CD4-positive, alpha-beta T cell treated with Interleukin-4 for 4 hours (primary cell): ENCODE measurements around the gene ZSWIM1.
"Not testable (repeated sequence)": the region's sequence is repeated elsewhere in the genome, so short reads cannot be mapped to it uniquely, and the experiment has no call there.

Experiments used
- DNase-seq: peaks from one replicate; pipeline ENCODE4 v3.0.0-alpha.2; 2020

Gene ZSWIM1

DNA sequence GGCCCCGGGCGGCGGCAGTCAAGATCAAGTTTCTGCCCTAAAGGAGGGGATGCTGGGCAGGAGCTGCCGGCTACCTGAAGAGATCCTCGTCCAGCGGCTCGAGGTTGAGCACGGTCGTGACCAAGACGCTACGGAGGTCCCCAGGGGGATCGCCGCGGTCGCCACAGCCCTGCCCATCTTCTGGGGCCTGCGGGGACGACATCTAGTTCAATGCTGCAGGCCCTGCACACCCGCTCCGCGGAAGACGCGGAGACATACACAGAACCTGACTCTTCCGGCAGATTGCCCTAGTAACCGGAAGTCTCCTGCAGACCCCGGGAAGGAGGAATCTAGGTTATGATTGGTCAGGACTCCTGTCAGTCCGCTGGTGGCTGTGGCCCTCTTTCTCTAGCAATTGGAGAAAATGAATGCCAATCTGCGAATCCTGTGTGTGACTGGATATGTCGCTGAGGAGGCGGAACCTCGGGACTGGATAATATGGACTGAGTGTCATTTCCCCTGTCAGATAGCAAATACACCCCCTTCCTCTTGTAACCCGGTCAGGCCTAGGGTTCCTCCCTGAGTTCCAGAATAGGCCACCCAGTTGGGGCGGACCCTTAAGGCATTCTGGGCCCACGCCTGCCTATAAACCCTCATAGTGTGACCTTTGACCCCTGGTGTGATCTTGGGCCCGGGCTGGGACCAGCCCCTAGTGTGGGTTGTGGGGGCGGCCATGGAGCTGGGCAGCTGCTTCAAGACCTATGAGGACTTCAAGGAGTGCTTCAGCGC lies 23.7 kb upstream of the ZSWIM1 start, which contains the start of the genes ACOT8 and ZSWIM3:
TSS of gene ACOT8 (minus strand) at position 279 of the 768 bp plus-strand sequence. CDS start at position 202, 77 bp downstream.
TSS of gene ZSWIM3 (plus strand) at position 501 of the 768 bp plus-strand sequence. CDS start at position 713, 212 bp downstream.
- DNase-seq: peak; percentile 100

DNA sequence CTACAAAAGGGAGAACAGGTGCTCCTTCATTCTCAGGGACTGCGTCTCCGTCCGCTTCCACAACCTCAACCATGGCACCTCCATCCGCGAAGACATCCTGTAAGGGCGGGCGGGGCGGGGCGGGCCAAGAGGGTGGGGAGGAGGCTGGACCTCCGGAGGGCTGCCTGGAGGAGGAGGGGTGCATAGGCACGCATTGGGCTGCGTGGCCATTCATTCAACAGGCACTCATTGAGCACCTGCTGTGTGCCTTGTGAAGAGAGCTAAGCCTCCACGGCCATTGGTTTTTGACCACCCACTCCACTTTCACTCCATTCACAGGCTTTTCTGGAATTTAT lies 23.2 kb upstream of the ZSWIM1 start:
- DNase-seq: peak; percentile 17

DNA sequence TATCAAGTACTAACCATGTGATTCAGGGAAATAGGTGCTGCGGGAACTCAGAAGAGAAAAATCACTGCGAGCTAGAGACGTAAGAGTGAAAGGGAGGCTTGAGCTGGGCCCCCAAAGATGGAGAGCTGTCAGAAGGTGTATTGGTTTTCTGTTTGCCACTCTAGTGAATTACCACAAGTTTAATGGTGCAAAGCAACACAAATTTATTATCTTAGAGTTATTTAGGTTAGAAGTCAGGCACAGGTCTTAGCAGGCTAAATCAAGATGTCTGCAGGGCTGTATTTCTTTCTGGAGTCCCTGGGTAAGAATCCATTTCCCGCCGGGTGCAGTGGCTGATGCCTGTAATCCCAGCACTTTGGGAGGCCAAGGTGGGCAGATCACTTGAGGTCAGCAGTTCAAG lies 21.1 kb upstream of the ZSWIM1 start:
- DNase-seq: no peak

DNA sequence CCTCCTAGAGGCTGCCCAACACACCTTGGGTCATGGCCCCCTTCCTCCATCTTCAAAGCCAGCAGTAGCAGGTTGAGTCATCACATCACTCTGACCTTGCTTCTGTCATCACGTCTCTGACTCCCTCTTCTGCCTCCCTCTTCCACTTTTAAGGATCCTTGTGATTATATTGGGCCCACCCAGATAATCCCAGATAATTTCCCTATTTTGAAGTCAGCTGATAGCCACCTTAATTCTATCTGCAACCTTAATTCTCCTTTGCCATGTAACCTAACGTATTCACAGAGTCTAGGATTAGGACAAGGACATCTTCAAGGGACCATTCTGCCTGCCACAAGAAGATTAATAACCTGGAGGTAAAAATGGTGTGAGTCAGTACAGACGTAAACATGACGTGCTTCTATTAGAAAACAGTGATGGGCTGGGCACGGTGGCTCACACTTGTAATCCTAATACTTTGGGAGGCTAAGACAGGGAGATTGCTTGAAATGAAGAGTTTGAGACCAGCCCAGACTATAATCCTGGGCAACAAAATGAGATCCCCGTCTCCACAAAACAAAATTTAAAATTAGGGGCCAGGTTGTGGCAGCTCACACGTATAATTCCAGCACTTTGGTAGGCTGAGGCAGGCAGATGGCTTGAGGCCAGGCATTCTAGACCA lies 20.3 kb upstream of the ZSWIM1 start:
- DNase-seq: no peak

DNA sequence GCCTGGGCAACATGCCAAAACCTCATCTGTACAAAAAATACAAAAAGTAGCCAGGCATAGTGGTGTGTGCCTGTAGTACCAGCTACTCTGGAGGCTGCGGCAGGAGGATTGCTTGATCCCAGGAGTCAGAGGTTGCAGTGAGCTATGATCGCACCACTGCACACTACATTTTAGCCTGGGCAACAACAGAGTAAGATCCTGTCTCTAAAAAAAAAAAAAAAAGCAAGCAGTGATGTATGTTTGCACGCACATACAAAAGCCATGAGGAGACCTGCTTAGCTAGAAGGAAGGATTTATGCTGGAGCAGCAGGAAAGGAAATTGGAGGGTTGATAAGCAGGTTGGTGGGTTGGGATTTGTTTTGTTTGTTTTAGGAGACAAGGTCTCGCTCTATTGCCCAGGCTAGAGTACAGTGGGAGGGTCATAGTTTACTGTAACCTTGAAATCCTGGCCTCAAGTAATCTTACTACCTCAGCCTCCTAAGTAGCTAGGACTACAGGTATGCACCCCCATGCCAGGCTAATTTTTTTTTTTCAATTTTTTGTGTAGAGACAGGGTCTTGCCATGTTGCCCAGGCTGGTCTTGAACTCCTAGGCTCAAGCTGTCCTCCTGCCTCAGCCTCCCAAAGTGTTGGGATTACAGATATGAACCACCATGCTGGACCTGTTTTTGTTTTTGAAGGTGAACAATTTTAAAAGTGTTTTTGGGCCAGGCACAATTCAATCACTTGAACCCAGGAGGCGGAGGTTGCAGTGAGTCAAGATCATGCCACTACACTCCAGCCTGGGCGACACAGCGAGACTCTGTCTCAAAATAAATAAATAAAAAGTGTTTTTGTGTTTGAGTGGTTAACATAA lies 19.6 kb upstream of the ZSWIM1 start:
- DNase-seq: no peak

DNA sequence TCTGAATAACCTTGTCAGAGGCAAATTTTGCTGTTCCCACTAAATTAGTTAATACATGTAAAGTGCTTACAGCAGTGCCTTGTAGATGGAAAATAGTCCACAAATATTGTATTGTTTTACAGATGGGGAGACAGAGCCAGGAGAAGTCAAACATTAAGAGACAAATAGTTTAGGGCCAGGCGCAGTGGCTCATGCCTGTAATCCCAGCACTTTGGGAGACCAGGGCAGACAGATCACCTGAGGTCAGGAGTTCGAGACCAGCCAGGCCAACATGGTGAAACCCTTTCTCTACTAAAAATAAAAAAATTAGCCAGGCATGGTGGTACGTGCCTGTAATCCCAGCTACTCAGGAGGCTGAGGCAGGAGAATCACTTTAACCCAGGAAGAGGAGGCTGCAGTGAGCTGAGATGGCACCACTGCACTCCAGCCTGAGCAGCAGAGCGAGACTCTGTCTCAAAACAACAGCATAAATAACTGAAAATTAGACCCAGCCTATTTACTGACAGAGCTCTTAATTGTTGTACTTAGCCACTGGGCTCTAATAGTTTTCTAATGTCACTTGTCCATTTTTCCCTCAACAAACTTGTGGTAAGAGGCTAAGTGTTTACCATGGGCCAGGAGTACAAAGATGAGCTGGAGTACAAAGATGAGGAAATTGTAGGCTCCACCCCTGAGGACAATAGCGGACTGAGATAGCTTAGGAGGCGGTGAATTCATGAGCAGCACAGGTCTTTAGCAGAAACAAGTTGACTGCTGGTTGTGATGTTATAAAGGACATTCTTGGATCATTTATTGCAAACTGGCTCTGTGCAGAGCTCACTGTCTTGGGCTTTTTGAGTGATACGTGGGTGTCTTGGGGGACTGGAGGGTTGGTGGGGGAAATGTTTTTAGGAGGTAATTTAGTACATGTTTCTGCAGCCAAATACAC lies 17.2 kb upstream of the ZSWIM1 start:
- DNase-seq: no peak

DNA sequence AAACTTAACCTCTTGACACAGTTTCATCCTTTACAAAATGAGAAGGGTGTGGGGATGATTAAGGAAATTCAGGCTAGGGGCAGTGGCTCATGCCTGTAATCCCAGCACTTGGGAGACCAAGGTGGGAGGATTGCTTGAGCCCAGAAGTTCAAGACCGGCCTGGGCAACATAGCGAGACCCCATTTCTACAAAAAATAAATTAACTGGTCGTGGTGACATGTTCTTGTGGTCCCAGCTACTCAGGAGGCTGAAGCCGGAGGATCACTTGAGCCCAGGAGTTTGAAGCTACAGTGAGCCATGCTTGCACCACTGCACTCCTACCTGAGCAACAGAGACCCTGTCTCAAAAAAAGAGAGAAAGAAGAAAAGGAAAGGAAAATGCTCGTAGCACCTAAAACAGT lies 14.6 kb upstream of the ZSWIM1 start:
- no peak for DNase-seq

DNA sequence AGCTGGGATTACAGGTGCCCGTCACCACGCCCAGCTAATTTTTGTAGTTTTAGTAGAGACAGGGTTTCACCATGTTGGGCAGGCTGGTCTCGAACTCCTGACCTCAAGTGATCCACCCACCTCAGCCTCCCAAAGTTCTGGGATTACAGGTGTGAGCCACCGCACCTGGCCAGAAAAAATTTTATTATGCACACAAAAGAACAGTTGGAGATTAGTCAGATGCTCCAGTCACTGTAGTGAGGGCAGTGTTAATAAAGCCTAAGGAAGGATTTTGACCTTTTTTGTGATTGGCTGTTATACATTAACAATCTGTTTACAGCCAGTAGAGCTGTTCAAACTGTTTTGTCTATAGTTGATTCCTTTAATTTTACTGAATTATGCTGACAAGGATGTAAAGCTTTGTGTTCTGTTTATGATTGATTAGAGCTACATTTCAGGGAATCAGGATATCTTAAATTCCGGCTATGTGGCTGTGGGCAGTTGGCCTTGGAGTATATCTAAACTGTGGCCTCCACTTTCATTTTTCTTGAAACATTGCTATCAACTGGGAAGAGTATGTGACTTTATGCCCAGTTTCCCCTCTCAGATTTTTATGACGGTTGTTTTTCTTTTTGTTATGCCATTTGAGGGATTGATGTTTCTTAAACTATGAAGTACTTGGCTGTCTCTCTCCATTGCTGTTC lies 13.8 kb upstream of the ZSWIM1 start:
- no peak for DNase-seq

DNA sequence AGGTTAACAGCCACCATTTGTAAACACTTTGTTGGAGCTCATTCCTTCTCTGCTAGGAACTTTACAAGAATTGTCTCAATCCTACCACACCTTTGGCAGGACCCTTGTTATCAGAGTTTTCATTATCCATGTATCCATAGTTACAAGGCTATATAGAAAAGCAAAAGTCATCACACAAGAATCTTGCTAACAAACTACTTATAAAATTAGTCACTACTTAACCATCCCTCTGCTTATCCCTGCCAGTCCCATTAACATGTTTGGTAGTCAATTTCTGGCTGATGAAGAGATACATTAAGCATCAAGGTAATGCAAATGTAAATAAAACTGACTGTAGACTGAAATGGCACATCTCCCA lies 13.2 kb upstream of the ZSWIM1 start:
- no peak for DNase-seq

DNA sequence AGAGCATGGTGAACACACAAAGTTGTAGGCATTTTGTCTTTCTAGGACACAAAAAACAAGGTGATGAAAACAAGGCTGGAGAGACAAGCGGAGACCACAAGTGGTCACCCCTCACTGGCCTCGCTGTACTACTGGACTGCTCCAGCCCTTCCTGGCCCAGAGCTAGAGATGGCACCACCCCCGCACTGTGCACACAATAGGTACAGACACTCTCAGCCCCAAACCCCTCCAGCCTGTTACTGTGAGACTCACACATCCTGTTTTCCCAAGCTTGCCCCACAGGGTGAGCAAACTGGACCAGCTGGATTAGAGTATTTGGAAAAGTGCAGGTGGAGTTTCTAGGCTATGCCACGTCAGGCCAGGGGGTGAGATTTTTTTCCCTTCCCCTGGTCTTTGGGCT lies 8.4 kb upstream of the ZSWIM1 start:
- no peak for DNase-seq

DNA sequence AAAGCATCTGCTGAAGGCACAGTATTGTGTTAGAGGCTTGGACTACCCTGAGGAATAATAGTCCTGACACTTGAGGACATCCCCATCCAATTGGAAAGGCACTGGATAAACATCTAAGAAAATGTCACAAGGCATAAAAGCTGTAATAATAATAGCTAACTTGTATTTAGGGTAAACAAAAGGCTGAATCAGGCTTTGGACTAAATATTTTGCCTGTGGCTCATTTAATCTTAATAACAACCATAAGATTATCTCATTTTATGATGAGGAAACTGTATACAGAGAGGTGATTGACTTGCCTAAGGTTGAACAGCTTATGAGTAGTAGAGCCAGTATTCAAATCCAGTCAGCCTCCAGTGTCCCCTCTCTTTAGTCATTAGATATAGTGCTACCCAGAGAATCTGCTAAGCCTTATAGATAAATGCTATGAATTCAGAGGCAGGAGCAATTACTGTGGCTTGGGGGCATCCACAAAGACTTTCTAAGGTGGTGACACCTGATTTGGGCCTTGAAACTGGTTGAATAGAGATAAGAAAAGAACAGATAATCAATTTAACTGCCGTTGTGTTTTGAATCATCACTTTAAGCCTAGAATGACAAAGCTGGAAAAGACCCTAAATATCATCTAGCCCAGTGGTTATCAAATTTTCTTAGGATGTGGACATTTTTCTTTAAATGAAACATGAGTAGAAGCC lies 7.5 kb upstream of the ZSWIM1 start:
- no peak for DNase-seq

DNA sequence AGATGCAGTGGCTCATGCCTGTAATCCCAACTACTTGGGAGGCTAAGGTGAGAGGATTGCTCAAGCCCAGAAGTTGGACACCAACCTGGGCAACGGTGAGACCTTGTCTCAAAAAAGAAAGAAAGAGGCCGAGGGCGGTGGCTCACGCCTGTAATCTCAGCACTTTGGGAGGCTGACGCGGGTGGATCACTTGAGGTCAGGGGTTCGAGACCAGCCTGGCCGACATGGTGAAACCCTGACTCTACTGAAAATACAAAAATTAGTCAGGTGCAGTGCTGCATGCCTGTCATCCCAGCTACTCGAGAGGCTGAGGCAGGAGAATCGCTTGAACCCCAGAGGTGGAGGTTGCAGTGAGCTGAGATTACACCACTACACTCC lies 6.9 kb upstream of the ZSWIM1 start:
- not testable (repeated sequence) for DNase-seq

DNA sequence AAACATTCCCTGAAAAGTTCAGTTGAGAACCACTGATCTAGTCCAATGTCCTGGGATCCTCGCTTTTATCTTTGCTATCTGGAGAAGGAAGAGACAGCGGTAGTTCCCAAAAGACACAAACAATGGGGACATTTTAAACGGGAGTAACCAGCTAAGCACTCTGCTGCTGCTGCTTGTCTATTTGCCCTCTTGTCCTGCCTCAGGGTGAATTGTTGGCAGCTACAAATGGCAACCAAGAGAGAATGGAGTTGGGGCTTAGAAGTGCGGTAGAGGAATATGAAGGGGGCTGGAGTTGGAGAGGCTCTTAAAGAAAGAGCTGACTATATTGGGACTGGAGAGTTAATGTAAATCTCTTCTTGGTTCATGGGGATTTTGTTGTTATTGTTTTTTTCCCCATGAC lies 6.5 kb upstream of the ZSWIM1 start:
- no peak for DNase-seq

DNA sequence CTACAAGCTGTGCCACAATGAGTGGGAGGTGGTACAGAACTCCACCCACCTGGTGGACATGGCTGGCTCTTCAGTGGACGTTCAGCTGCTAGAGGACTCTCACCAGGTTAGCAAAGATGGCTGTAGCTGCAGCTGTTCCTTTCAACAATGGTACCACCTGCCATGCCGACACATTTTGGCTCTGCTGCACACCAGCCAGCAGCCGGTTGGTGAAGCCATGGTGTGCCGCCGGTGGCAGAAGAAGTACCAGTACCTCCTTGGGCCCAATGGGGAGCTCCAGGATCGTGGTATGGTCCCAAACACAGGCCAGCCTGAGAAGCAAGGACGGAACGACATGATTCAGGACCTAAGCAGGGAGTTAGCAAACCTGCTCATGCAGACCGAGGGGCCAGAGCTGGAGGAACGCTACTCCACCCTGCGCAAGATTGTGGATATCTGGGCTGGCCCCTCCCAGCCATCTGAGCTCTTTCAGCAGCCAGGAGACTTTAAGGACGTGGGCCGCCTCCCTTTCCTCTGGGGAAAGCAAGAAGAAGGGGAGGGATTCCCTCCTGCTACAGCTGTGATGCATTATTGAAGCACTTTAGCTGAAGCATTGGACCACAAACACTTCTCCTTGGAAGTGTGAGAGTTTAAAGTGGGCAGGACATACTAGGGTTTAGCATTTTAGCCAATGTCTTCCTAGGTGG lies 2.8 kb upstream of the ZSWIM1 start:
- no peak for DNase-seq

DNA sequence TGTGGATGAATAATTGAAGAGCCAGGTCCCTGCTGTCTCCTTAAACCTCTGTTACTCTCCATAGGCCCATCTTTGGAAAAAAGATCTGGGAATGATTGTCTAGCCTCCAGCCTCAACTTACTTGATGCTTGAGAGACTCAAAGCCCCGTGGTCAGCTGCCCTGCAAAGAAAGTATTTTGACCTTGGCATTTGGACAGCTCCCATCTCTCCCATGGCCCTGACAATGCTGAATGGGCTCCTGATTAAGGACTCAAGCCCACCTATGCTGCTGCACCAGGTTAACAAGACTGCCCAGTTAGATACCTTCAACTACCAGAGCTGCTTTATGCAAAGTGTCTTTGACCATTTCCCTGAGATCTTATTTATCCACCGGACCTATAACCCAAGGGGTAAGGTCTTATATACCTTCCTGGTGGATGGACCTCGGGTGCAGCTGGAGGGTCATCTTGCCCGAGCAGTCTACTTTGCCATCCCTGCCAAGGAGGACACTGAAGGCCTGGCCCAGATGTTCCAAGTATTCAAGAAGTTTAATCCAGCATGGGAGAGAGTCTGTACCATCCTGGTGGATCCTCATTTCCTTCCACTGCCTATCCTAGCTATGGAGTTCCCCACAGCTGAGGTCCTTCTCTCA lies 1.6 kb downstream of the ZSWIM1 start:
- DNase-seq: no peak

DNA sequence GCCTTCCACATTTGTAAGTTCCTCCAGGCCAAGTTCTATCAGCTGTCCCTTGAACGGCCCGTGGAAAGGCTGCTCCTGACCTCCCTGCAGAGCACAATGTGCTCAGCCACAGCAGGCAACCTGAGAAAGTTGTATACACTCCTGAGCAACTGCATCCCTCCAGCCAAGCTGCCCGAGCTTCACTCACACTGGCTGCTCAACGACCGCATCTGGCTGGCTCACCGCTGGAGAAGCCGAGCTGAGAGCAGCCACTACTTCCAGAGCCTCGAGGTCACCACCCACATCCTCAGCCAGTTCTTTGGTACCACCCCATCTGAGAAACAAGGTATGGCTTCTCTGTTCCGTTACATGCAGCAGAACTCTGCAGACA lies 2.1 kb downstream of the ZSWIM1 start:
- DNase-seq: no peak

DNA sequence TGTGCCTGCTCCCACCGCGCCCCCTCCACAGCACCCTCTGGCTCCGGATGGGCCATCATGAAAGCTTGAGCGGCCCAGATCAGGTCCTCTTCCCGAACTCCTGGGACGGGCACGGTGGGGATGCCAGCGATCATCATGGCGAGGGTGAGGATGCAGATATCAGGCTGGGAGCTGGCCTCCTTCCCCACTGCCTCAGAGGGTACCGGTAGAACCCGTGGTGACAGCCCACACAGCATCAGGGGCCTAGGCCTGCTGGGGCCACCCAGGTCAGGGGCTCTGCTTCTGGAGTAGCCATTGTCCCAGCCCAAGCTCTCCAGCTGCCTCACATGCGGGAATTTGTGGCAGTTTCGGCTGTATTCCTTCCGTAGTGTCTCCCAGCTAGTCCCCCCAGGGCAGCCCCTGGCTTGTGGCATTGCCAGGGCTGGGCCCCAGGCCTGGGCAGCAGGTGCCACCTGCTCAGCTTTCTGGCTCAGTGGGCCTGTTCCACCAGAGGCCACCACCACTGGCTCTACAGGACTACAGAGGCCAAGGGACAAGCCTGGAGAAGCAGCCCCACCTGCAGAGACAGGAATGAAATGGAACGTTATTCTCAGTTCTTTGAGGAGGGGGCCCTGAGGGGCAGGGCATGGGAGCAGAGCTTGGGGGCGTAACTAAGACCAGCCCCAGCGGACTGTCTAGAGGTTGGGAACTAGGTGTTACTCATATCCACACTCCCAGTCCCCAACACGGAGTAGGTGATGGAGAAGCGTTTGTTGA lies 5.7 kb downstream of the ZSWIM1 start:
- DNase-seq: no peak

DNA sequence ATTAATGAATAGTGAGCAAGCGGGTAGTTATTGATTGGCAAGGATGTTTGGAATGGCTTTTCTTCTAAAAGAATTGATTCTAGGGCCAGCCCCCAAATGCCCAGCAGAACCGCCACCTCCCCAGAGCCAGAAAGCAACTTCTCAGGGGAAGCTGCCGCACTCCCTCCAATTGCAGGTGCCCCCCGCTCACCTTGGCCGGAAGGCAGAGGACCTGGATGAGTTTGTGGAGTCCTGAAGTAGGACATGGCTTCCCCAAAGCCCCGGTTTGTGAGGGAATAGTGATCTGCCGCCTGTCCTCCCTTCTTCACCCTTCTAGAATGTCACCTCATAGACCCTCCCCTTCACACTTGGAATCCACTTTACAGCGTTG lies 6.3 kb downstream of the ZSWIM1 start, which contains the start of gene SPATA25:
TSS of gene SPATA25 (minus strand) at position 277 of the 370 bp plus-strand sequence. CDS start at position 245, 32 bp downstream.
- no peak for DNase-seq

DNA sequence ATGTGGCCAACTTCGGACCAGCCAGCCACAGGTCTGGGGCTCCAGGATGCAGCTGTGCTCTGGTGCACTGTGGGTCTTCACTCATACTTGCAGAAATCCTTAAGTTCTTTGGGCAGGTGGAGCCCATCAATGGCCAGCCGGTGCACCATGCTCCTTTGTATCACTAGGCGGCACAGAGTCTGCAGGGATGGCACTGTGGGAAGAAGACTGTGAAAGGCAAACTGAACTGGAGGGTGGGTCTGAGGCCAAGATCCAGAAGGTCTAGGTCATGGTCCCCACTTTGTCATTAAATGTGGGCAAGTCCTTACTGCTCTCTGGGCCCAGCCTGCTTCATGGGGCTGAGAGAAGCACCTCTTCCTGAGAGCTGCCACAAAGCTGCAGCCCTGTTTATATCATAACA lies 7.7 kb downstream of the ZSWIM1 start:
- no peak for DNase-seq
